NCI-H345 treated with DMSO at 0.1 percent for 48 hours (cell line): ENCODE measurements around the gene ACAP3.

Experiments
- DNase-seq: peaks from one replicate; lab custom pipeline; 2025; ENCODE audit not compliant: unreplicated experiment; lab: John Stamatoyannopoulos, UW

Gene ACAP3

DNA sequence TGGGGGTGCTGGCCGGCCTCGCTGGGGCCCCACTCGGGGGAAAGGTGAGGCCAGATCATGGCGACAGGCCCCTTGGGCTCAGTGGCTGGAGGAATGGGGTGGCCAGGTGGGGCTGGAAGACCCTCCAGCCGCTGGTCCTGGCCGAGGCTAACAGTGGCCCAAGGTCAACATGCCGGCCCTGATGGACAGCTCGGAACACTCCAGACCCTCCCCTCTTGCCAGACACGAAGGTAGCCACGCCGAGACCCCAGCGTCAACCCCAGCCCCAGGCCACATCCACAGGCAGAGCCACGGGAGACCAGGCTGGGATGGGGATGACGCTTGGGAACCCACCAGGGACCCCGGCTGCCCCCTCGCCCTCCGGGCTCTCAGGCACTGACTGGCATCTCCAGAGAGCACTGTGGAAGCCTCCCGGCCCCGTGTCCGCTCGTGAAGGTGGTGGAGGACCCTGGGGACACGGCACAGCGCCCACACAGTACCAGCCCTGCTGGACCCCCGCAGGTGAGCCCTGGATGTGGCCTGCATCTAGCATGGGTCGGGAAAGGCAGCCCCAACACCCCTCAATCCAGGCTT is 60.3 kb downstream of the ACAP3 start:
- DNase-seq = no peak

DNA sequence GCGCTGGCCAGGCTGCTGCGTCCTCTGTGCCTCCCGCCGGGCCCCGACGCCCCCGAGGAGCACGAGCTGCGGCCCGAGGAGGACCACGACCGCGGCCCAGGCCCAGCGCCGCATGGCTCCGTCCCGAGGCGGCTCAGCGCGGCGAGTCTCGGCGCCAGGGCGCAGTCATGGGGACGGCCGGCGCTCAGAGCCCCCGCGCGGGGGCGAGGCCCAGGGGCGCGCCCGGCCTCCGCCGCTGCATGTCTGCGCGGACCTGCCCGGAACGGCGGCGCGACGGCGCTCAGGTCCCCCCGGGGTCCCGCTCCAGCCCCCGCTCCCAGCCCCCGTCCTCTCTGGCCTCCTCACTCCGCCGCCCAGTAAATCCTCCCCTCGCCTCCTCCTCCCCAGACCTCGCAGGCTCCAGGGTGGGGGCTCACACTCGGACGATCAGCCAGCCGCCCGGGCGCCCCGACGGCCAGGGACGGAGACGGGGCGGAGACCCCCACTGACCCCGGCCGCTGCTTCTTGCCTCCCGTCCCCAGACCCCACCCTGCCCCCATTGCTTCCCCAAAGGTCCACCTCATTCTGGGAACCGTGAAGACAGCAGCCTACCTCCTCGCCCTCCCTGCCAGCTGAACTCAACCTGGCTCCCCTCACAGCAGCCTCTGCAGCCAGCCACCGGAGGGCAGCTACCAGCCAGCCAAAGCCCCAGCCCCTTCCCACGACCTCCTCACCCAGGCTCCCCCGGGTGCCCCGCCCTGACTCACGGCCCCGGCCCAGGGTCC is 61.0 kb downstream of the ACAP3 start, which contains the start of gene C1QTNF12:
Gene C1QTNF12 (minus strand): TSS at position 146 of the 764 bp plus-strand sequence. CDS start 32 bp downstream, at position 114.
- no peak for DNase-seq

DNA sequence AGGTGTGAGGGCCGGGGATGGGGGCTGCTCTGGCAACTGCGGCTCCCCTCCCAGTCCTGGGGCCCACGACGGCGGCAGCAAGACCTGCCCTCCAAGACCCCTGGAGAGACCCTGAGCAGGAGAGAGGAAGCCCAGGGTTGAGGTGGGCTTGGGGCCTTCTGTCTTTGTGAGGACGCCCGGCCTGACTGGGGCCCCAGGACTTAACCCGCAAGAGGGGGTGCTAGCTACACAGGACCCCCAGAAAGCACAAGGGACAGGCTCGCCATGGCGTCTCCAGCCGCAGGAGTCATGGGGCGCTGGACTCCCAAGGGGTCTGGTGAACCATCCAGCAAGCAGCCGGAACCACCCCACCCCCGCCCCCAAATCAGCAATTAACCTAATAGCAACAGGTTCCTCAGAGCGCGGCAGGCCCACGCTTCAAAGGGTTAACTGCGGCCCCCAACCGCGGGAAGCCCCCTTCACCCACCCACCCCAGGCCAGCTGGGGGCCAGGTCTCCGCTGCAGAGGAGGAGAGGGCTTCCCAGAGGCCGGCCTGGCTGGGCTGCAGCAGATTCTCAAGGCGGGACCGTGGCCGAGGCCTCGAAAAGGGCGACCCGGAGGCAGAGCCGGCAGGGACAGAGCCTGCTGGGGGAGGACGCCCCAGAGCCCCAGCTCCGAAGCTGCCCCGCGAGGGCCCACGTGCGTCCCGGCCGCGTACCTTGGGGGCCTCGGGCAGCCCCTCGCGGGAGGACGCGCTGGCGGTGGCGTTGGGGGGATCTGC is 61.7 kb downstream of the ACAP3 start:
- no peak for DNase-seq

DNA sequence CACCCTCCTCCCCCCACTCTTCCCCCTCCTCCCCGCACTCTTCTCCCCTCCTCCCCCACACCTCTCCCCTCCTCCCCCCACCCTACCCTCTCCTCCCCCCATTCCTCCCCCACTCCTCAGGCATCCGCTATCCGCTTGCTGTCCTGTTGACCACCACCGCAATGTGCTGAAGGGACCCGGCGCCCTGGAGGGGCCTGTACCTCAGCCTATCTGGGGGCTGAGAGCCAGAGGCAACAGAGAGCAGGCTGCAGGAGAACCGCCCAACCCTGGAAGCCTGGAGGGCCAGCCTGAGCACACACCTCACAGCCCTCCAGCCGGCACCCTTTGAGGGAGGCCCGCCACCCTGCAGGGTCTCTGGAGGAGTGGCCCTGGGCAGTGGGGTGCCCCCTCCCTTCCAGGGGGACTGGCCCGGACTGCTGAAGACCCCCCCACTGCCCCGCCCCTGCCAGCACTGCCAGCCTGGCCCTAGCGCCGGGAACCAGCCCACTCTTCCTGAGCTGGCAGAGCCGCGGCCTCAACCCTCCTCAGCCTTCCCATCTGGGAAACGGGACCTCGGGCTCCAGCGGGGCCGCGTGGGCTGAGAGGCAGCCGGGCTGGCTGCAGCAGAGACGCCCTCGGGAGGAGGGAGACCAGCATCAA is 62.4 kb downstream of the ACAP3 start:
- no peak for DNase-seq

DNA sequence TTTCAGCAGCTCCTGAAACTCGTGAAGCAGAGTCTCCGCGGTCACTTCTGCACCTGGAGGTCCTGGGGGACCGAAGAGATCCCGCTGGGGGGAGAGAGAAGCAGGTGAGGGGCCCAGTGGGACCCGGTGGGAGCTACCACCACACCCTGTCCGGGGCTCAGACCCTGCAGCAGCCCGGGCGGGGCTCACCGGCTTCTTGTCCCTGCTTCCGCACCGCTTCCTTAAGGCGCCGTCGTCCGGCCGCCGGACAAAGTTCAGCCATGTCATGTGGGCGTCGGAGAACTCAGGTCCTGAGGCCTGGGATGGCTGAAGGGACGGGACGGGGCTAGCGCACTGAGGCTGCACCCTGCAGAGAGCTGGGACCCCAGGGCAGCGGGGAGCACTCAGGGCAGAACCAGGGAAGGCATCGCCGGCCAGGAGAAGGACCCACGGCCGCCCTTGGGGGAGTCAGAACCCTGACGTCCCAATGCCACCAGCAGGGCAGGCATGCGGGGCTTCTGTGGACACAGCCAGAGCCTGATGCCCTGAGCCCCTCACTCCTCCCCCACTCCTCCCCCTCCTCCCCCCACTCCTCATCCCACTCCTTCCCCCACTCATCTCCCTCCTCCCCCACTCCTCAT is 63.4 kb downstream of the ACAP3 start:
- no peak for DNase-seq

DNA sequence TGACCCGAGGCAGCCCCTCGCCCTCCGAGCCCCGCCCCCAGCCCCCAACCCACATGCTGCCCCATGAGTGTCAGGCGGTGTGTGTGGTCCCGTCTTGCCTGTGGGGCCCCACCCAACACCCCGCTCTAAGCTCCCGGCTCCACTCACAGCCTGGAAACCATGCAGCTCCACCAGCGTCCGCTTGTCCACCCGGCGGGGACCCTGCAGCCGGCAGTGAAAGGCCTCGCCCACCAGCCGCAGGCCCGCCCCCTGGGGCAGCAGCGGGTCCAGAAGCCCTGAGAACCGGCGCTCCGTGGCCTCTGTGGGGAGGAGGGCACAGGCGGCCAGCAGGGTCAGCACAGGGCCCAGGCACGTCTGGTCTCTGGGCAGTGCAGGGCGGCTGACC is 63.9 kb downstream of the ACAP3 start:
- DNase-seq = no peak

DNA sequence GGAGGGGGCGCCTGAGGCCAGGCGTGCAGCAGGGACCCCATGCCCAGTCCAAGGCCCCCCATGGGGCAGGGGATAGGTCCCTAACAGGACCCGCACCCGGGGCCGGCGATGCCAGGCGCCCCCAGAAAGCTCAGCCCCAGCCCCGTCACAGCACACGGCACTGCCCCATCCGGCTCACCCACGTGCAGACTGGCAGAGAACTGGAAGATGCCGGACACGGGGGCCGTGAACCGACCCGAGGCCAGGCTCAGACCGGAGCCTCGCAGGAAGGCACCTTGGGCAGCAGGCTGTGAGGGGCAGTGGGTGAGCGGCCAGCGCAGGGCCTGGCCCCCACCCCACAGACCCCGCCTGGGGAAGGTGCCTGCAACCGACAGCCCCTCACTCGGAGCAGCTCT is 64.5 kb downstream of the ACAP3 start:
- DNase-seq = no peak

DNA sequence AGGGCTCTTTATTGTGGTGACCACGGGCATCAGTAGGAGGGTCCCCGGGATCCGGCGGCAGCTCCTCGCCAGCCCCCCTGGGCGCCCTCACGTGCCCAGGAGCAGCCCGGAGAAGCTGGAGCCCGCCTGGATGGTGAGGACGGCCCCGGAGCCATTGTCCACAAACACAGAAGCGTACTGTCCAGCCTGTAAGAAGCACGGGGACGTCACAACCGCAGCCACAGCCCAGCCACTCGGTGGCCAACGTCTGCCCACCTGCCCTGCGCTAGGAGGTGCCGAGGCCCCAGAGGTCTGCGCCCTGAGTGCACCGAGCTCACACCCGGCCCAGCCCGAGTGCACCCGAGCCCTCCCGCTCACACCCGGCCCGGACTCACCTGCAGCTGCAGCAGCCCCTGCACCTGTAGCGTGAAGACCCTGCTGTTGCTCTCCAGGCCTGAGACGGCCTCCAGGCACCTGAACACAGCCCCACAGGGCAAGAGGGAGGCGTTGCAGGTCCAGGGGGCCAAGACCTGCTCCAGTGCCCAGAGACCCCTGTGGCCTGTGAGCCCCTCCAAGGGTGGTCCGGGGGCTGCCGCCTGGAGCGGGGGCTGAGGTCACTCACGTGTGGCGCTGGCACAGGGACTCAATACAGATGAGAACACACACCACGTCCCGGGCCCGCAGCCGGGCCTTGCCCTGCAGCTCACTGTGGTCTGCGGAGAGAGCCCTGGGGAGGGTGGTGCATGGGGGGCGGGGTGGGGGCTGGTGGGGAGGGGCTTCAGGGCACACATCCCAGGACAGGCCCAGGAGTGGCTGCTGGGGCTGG is 65.1 kb downstream of the ACAP3 start:
- no peak for DNase-seq
